NCI-H774 (cell line): ENCODE measurements around the gene MSRB3.
"Not testable (repeated sequence)": the region's sequence is repeated elsewhere in the genome, so short reads cannot be mapped to it uniquely, and the experiment has no call there.

Experiments
- DNase-seq: peaks from one replicate; lab custom pipeline; 2025; lab: John Stamatoyannopoulos, UW

Gene MSRB3

GRCh38 chr12:65287426-65287825 is 8.9 kb downstream of the MSRB3 start:
- DNase-seq, result no peak

GRCh38 chr12:65292241-65292640 is 13.8 kb downstream of the MSRB3 start:
- no peak for DNase-seq

- DNase-seq, result no peak
Measured at GRCh38 chr12:65293735-65294134, 15.3 kb downstream of the MSRB3 start.

DNA sequence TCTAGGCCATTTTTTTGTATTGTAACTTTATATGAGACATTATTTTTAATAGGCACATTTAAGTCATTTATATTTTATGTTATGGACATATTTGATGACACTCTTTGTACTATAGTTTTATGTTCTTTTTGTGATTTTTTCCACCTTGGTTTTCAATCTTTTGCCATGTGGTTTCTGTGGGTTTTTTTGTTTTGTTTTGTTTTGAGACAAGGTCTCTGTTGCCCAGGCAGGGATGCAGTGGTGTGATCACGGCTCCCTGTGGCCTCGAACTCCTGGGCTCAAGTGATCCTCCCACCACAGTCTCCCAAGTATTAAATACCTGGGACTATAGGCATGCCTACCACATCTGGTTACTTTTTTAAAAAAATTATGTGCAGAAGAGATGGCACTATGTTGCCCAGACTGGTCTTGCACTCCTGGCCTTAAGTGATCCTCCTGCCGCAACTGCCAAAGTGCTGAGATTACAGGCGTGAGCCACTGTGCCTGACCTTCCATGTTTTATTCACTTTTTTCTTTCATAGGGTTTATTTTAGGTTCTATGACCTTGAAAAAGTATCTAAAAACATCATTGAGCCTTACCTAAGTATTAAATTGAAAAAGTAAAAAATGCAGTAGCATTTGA is 16.3 kb downstream of the MSRB3 start:
- DNase-seq, result no peak

DNA sequence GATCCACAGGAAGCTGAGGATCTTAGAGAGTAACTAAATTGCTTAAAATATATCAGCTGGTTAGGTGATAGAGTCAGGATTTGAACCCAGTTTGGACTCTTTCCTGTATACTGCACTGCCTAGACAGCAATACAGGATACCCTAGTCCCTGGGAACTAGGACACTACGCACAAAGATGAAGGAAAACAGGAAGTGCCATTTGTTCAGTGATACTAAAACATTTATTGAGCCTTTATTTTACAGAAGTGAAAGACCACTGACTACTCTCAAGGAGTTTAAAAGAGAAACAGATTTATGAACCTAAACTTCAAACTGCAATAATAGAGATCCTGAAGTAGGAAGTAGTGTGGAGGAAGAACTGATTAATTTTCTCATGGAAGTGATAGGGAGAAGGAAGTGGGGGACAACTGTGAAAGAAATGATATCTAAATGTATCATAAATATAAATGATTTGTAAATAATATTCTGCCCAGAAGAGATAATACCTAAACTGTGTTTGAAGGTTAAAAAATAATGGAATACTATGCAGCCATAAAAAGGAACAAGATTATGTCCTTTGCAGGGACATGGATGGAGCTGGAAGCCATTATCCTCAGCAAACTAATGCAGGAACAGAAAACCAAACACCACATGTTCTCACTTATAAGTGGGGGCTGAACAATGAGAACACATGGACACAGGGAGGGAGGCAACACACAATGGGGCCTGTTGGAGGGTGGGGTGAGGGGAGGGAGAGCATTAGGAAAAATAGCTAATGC is 18.2 kb downstream of the MSRB3 start:
- no peak for DNase-seq

DNA sequence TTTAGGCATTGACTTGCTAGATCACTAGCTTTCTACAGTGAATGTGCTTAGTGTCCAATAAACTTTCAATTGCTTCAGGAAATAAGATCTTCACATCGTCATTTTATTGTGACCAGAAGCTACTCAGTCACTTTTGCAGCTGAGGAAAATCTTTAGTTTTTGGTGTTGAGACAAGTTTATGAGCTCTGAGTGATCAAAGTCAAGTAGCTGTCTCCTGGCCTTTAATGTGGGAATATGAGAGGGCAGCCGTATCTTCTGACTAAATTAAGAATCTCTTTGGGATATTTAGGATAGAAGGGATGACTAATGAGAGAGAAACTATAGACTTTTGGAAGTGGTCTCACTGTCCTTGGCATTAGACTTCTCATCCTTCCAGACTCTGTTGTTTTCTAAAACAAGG is 21.6 kb downstream of the MSRB3 start:
- no peak for DNase-seq

DNA sequence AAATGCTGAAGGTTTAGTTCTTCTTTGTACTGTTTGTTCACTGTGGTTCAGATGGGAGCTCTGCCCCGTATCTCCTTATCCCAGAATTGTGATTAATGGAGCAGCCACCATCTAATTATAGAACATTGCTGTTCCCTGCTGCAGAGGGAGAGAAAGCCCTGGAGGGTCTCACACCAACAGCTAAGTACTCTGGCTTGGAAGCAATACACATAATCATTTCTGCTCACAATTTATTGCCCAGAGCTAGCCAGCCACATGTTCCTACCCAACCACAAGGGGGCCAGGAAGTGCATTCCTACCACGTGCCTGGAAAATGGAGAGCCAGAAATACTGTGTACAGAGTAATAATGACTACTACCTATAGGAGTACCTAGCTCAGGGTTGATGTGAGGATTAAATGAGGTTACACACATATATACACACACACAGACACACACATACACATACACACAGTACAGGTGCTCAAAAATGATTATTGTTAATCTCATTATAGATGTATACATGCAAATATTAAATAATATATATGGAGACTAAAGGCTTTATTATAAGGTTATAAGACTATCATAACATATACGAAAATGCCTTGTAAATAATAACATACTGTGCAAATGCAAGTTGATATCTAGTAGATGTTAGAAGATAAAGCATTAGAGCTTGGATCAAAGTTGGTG is 22.3 kb downstream of the MSRB3 start:
- DNase-seq, result no peak

DNA sequence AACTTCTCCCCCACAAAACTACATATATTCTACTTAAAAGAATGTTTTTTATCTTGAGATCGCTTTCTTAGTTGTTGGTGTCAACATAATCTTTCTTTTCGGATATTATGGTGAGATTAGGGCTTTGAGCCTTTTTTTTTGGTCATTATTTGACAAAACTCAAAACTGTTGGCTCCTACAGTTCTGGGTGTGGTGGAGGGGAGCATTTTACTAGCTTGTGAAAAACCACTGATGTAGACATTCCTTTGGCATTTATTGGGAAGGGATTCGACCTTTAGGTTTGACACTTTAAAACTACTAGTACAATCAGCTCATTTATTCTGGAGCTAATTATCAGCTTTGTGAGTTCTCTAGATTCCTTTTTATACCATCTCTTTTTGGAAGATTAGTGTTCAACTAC is 24.4 kb downstream of the MSRB3 start:
- no peak for DNase-seq

DNA sequence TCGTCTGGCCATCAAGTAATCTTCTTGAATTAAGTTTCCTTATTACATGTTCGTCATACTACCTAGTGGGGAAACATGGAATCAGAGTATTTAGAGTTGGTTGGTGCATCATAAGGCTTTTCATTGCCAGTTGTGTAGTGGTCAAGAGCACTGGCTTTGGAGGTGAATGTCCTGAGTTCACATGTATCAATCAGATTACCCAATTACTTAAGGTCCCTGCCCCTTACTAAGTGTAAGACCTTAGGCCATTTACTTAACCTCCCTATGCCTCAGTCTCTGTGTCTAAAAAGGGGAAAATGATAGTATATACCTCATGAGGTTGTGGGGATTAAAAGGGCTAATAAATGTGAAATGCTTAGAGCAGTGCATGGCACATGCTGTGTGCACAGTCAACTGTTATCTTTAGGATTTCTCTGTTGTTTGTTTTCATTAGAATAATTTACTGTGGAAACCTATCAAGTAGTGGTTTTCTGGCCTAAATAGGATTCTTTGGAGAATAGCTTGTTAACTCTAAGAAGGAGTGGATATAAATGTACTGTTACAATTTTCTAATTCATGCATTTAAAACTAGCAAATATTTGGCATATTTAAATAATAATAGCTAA is 27.0 kb downstream of the MSRB3 start:
- DNase-seq, result no peak

- no peak for DNase-seq
Measured at GRCh38 chr12:65306366-65307168, 28.1 kb downstream of the MSRB3 start.

DNA sequence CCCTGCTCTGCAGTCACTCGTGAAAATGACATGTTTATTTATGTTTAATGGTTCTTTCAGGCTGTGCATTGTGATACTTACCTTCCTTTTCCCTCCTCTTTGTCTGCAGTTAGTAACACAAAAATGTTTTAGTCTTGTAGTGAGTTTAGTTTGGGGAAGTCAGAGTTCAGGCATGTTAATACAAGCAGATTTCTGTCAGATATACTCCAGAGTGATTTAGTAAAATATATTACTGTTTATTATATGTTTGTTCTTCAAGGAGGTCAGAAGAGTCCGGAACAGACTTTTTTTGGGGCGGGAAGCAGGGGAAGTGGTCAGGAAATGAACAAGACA is 28.7 kb downstream of the MSRB3 start:
- DNase-seq, result no peak

- DNase-seq, result no peak
Measured at GRCh38 chr12:65308006-65308405, 29.5 kb downstream of the MSRB3 start.

- DNase-seq, result no peak
Measured at GRCh38 chr12:65308601-65309071, 30.2 kb downstream of the MSRB3 start.

DNA sequence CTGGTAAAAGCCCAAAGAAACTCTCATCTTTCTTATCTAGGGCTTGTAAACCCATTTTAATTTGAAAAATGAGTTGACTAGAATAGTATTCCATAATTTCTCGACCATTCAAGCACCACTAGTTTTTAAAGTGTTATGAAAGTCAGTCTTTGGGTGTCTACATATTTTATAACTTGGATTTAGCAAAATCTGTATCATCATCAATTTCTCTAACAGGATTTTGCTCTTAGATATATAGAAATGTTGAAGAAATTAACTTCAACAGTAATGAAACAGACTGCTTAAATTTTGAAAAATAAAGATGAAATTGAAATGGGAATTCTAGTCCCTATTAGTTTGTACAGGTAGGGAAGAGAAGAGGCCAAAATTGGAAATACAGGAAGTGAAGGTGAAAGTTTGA is 32.8 kb downstream of the MSRB3 start:
- DNase-seq, result no peak

DNA sequence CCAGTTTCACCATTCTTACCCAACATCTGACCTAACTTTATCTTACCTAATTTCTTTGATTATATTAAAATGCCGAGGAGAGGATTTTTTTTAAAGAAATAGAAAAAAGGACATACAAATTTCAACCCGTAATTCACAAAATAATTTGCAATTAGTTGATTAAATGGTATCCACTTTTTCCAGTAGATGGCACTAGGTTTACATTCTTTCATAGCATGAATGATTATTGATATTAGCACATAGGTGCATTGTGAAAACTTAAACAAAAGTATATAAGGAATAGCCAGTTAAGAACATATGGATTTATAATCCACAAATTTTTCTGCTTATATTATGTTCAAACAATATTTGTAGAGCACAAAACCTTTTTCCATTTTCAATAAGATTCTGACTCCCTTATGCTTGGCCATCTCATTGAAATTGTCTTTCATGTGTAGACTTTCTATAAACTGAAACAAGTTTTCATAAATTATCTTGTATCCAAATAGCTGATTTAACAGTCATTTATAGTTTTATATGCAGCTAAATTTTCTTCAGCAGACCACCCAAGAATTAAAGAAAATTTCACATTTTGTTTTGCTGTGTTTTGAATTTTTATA is 35.3 kb downstream of the MSRB3 start:
- no peak for DNase-seq

DNA sequence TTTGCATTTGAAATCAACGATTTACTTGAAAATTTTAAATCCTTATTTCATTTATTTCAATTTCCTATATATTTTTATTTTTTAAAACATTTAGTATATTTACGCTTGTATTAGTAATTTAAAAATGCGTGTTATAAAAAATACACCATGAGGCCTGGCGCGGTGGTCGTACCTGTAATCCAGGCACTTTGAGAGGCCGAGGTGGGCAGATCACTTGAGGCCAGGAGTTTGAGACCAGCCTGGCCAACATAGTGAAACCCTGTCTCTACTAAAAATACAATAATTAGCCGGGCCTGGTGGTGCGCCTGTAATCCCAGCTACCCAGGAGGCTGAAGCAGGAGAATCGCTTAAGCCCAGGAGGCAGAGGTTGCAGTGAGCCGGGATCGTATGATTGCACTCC is 36.8 kb downstream of the MSRB3 start:
- not testable (repeated sequence) for DNase-seq

DNA sequence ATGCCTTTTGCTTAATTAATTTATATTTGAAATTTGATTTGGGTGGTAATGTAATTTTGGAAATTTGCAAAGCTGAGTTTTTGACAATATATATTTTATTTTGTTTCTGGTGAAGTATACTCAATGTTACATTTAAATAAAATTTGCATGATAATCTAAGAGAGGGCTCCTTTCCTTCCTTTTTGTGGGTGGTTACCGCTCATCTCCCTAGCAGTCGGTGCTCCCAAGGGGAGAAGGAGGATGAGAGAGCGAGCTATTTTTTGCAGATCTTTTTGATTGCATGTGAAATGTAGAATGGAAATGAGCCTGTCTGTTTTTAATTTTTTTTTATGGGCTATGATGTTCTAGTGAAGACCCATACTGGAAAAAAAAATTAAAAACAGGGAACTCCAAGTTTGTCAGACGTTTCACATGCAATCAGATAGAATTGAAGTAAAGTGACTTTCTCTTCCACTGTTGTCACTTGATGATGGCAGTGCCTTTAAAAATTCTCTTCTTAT is 39.8 kb downstream of the MSRB3 start:
- no peak for DNase-seq

DNA sequence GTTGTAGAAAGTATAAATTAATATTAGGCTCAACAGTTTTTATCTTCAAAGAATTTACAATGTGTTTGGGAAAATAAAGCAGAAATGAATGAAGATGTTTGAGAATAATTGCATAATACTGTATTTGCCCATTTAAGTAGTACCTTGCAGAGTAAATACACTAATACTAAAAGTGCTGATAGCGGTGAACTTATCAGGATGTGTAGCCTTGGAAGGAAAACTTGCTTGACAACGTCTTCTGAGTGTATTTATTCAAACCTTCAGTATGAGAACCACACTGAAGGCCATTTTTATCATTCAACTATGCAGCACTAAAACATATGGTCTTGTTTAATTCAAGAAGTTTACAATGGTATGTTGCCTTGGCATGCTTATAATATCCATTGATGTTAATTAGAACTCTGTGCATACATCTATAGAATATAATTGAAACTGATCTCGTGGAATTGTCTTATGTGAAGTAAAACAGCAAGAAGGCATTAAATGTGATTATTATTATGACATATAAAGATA is 41.3 kb downstream of the MSRB3 start:
- DNase-seq, result no peak

DNA sequence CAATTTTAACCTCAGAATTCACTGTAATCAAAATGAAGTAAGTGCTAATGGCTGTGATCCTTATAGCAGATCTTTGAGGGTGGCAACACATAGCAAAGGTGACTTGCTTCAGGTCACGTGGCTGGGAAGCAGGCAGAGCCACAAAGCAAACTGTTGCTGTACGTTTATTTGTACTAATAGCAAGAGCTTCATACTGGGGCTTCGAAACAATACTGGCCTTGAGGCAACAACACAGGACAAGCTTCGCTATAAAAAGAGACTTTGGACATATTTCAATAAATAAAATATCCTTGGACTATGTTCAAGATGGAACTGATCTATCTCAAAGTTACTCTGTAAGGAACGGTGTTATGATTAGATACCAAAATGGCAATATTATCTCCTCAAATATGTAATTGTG is 44.6 kb downstream of the MSRB3 start:
- DNase-seq, result no peak

- no peak for DNase-seq
Measured at GRCh38 chr12:65324056-65324455, 45.6 kb downstream of the MSRB3 start.

GRCh38 chr12:65324551-65324950 is 46.1 kb downstream of the MSRB3 start:
- no peak for DNase-seq
